SH-SY5Y (cell line): ENCODE data around the gene DSTN.

Source experiments
- GATA2 ChIP-seq: IDR thresholded peaks from 2 replicates; pipeline ENCODE4 v1.6.1; 2011; ENCODE audit warnings: mild to moderate bottlenecking, low read depth, low read length
- GATA3 ChIP-seq: IDR thresholded peaks from 2 replicates; pipeline ENCODE4 v1.6.1; 2011; ENCODE audit warnings: low read depth, mild to moderate bottlenecking, low read length, moderate library complexity

DNA sequence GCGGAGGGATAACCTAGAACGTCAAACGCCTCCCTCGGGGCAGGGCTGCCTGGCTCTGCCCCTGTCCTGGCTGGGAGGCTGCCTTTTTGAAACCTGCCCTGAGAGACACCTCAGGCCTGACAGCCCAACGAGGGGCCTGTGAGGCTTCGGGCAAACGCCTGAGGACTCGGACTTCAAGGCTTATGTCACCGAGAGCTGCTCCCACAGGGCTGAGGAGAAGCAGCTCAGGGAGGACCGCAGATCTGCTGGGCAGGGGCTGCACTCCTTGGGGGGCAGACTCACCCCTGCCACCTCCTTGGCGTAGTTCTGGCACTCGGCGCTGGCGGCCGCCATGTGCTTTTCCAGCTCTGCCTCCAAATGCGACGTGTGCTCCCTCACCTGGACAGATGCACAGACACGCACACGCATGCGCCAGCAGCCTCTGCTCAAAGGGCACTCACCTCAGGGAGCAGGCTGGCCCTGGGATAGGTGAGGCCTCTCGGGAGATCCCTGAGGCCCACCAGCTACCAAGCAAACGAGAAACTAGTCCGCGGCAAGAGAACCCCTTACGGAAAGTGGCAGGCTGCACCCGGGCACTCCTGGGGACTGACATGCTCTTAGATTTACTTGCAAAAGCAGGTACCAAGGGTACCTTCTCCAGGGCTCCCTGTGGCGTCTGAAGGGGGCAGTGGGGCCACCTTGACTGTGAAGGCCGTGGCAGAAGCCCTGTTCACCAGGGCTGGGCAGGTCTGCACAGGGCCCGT, 49.6 kb downstream of the DSTN start:
- TF ChIP-seq GATA2 (no peak), GATA3 (no peak)
